GM12878 (cell line): ENCODE results near the gene ALS2.

Source experiments
- ATF3 ChIP-seq: IDR thresholded peaks from 2 replicates; pipeline ENCODE4 v1.6.1; 2011; ENCODE audit warnings: low read depth, mild to moderate bottlenecking, low read length, moderate library complexity, borderline replicate concordance; ENCODE audit errors: extremely low read depth
- CTCF ChIP-seq, 3 experiments: IDR thresholded peaks in 2 of 3; conservative IDR thresholded peaks in 1 of 3; 2 replicates each; pipeline ENCODE4 v1.5.1; 2011; ENCODE audit warnings: low read depth in 3 of 3, low read length in 3 of 3, mild to moderate bottlenecking in 3 of 3, control low read depth in 2 of 3, moderate library complexity in 2 of 3, inconsistent platforms in 1 of 3, mixed read lengths in 1 of 3; ENCODE audit not compliant: control insufficient read depth in 2 of 3, insufficient read depth in 1 of 3; ENCODE audit errors: extremely low read depth in 1 of 3
- EGR1 ChIP-seq, 2 experiments: IDR thresholded peaks; 1 replicate in 1 of 2; 2 replicates in 1 of 2; pipeline ENCODE4 v1.6.1; 2011 to 2012; ENCODE audit warnings: low read depth in 2 of 2, low read length in 2 of 2, borderline replicate concordance in 1 of 2, mild to moderate bottlenecking in 1 of 2, moderate library complexity in 1 of 2
- EP300 ChIP-seq, 2 experiments: fragments of 150-350 bp in 1 of 2; IDR thresholded peaks; 2 replicates each; pipeline ENCODE4 v1.6.1; 2011 to 2012; ENCODE audit warnings: low read depth in 2 of 2, low read length in 2 of 2, borderline replicate concordance in 1 of 2, improper control_type of control experiment in 1 of 2, inconsistent platforms in 1 of 2; ENCODE audit not compliant: control insufficient read depth in 1 of 2
- ETV6 ChIP-seq, 2 experiments: fragments of 450-650 bp in 1 of 2; IDR thresholded peaks in 1 of 2; conservative IDR thresholded peaks in 1 of 2; 2 replicates each; pipeline ENCODE4 v1.6.1; 2014; ENCODE audit warnings: antibody characterized with exemption in 1 of 2, borderline replicate concordance in 1 of 2, low read depth in 1 of 2, mild to moderate bottlenecking in 1 of 2, moderate library complexity in 1 of 2
- EZH2 ChIP-seq: IDR thresholded peaks from 2 replicates; pipeline ENCODE4 v1.6.1; 2012; ENCODE audit warnings: low read depth, mild to moderate bottlenecking, control low read depth, inconsistent platforms, low read length, borderline replicate concordance; ENCODE audit not compliant: control insufficient read depth
- GABPA ChIP-seq: IDR thresholded peaks from 2 replicates; pipeline ENCODE4 v1.6.1; 2014; ENCODE audit warnings: antibody characterized with exemption, low read depth, mild to moderate bottlenecking, inconsistent platforms
- MXI1 ChIP-seq: fragments of 150-350 bp; IDR thresholded peaks from 2 replicates; pipeline ENCODE4 v1.6.1; 2011; ENCODE audit warnings: low read depth, mild to moderate bottlenecking, inconsistent platforms, low read length, improper control_type of control experiment
- POLR2AphosphoS5 ChIP-seq: IDR thresholded peaks from 2 replicates; pipeline ENCODE4 v1.6.1; 2011; ENCODE audit warnings: mild to moderate bottlenecking, low read length, inconsistent platforms
- RELA ChIP-seq: fragments of 450-650 bp; IDR thresholded peaks from 2 replicates; pipeline ENCODE4 v1.8.0; 2014; ENCODE audit warnings: borderline replicate concordance; ENCODE audit not compliant: partially characterized antibody
- SMC3 ChIP-seq: IDR thresholded peaks from 2 replicates; pipeline ENCODE4 v1.6.1; 2011; ENCODE audit warnings: low read length, improper control_type of control experiment, borderline replicate concordance
- TAF1 ChIP-seq: IDR thresholded peaks from 2 replicates; pipeline ENCODE4 v1.6.1; 2011; ENCODE audit warnings: mild to moderate bottlenecking, low read depth, low read length, borderline replicate concordance
- YY1 ChIP-seq: IDR thresholded peaks from 2 replicates; pipeline ENCODE4 v1.6.1; 2011; ENCODE audit warnings: low read depth, mild to moderate bottlenecking, low read length
- ZNF24 ChIP-seq: fragments of 450-650 bp; IDR thresholded peaks from 2 replicates; pipeline ENCODE4 v1.6.1; 2017; ENCODE audit warnings: antibody characterized with exemption, mild to moderate bottlenecking

GRCh38 chr2:201696151-201696659 is 84.5 kb downstream of the ALS2 start:
- TF ChIP-seq ETV6 (conservative IDR thresholded peaks at IDR 0.05 in 1 of 2, IDR thresholded peaks at IDR 0.05 in 1 of 2; ENCODE audit: borderline replicate concordance in 1 of 2, low read depth in 1 of 2): no peak
- TF ChIP-seq MXI1: no peak
- TF ChIP-seq CTCF (IDR thresholded peaks at IDR 0.05 in 2 of 3, conservative IDR thresholded peaks at IDR 0.05 in 1 of 3; ENCODE audit: control insufficient read depth in 2 of 3, extremely low read depth in 1 of 3, insufficient read depth in 1 of 3, low read depth in 3 of 3, low read length in 3 of 3): no peak
- TF ChIP-seq POLR2AphosphoS5: no peak
- no peak for TF ChIP-seq RELA
- no peak for TF ChIP-seq ZNF24
- TF ChIP-seq EGR1 (IDR thresholded peaks at IDR 0.05; ENCODE audit: borderline replicate concordance in 1 of 2, low read depth in 2 of 2, low read length in 2 of 2): no peak
- no peak for TF ChIP-seq EZH2
- no peak for TF ChIP-seq YY1
- no peak for TF ChIP-seq EP300 (IDR thresholded peaks at IDR 0.05; ENCODE audit: borderline replicate concordance in 1 of 2, control insufficient read depth in 1 of 2, low read depth in 2 of 2, low read length in 2 of 2)
- no peak for TF ChIP-seq SMC3
- no peak for TF ChIP-seq ATF3
- no peak for TF ChIP-seq TAF1
- TF ChIP-seq GABPA: no peak
